Measurements from ENCODE around the gene PRSS1.
"Not testable (repeated sequence)": the region's sequence is repeated elsewhere in the genome, so short reads cannot be mapped to it uniquely, and the experiment has no call there.

Gene PRSS1

GRCh38 chr7:142750321-142750938, 1.2 kb downstream of the PRSS1 start:
- no peak for DNase-seq

- not testable (repeated sequence) for DNase-seq
These were observed 2.4 kb downstream of the PRSS1 start for GRCh38 chr7:142751526-142752175.

GRCh38 chr7:142752376-142753225, 3.3 kb downstream of the PRSS1 start:
- DNase-seq: no peak

- no peak for DNase-seq
These were observed 4.1 kb downstream of the PRSS1 start for GRCh38 chr7:142753366-142753765.

- DNase-seq: not testable (repeated sequence)
These were observed 4.7 kb downstream of the PRSS1 start for GRCh38 chr7:142753925-142754491.

- DNase-seq: no peak
These were observed 5.7 kb downstream of the PRSS1 start for GRCh38 chr7:142754681-142755575.

- DNase-seq: not testable (repeated sequence)
These were observed 9.0 kb downstream of the PRSS1 start for GRCh38 chr7:142758312-142758711.

GRCh38 chr7:142759433-142759832, 10.2 kb downstream of the PRSS1 start:
- DNase-seq: no peak

GRCh38 chr7:142760071-142760642, 10.9 kb downstream of the PRSS1 start:
- no peak for DNase-seq

GRCh38 chr7:142761606-142762005, 12.3 kb downstream of the PRSS1 start:
- DNase-seq: not testable (repeated sequence)

- DNase-seq: no peak
These were observed 12.8 kb downstream of the PRSS1 start for GRCh38 chr7:142762104-142762503.

GRCh38 chr7:142767451-142767850, 18.2 kb downstream of the PRSS1 start:
- DNase-seq: no peak

- DNase-seq: no peak
These were observed 18.6 kb downstream of the PRSS1 start for GRCh38 chr7:142767861-142768260.

GRCh38 chr7:142768885-142769284, 19.6 kb downstream of the PRSS1 start:
- not testable (repeated sequence) for DNase-seq

GRCh38 chr7:142770661-142771352, 21.5 kb downstream of the PRSS1 start, which contains the start of gene PRSS2:
PRSS2 (plus strand) TSS chr7:142770970; CDS start chr7:142770983, 13 bp downstream.
- no peak for DNase-seq

- no peak for DNase-seq
These were observed 22.1 kb downstream of the PRSS1 start for GRCh38 chr7:142771353-142771723.

- DNase-seq: no peak
These were observed 22.8 kb downstream of the PRSS1 start for GRCh38 chr7:142772051-142772450.

GRCh38 chr7:142772673-142773072, 23.4 kb downstream of the PRSS1 start:
- no peak for DNase-seq

- no peak for DNase-seq
These were observed 24.0 kb downstream of the PRSS1 start for GRCh38 chr7:142773230-142773629.

- DNase-seq: no peak
These were observed 24.9 kb downstream of the PRSS1 start for GRCh38 chr7:142773937-142774744.

All from NCI-H774 (cell line).